ENCODE data around the gene RNF150. TPM values are rescaled to one million over a fixed set of nuclear protein-coding genes. Genes with fewer than 3 reads are reported as not detected.

The RNF150 gene
- total and polyA plus RNA-seq, 2 of the 4 experiments (the other 2 are of a cell fraction), result 6.2 to 18.1 TPM

DNA sequence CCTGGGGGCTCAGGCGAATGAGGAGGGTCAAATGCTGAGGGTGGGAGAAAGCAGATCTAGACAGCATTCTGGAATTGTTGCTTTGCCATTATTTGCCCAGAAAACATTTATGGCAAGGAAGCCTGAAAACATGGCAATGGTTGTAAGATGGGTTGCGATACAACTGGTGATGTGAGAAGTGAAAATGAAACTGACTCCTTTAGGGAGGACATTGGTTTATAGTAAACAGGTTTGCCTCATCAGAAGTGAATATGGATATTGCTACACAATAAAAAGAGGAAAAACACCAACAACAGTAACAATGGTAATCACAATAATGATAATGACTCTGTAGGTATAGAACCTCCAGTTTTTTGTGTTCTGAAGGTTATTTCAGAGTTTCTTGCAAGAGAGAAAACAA lies 270.1 kb downstream of the RNF150 start:
- no peak for DNase-seq
- CTCF ChIA-PET, result interaction anchor here (0.9 kb wide), 1 partner anchor 270 kb away, joined by 3 read pairs; the partner anchor contains the start of gene RNF150
- Histone ChIP-seq H3K4me2 (ENCODE audit: low read depth, low read length) (no peak overlapping the region), H3K36me3 (ENCODE audit: control insufficient read depth, insufficient read depth, low read length) (no peaks in the 10 kb centered on the region), H4K20me1 (ENCODE audit: insufficient read depth, low read length) (no peaks in the 10 kb centered on the region), H4K8ac (ENCODE audit: low read depth in 2 of 2, low read length in 2 of 2) (no peak overlapping the region), H2AK9ac (replicated peaks; ENCODE audit: low read depth, low read length, poor library complexity) (no peak overlapping the region), H3K9me3 (ENCODE audit: control insufficient read depth, insufficient read depth, low read length) (no peaks in the 10 kb centered on the region), H3K27me3 (ENCODE audit: control insufficient read depth, insufficient read depth, low read length) (no peaks in the 10 kb centered on the region), H4K5ac (ENCODE audit: low read depth, low read length) (no peak overlapping the region), H3K4me3 (ENCODE audit: insufficient read depth, low read depth, low read length) (no peak overlapping the region), H2AK5ac (ENCODE audit: low read depth, low read length) (no peak overlapping the region), H2BK120ac (ENCODE audit: low read depth, low read length) (no peak overlapping the region), H2BK20ac (ENCODE audit: low read depth, low read length) (no peak overlapping the region), H4K91ac (ENCODE audit: insufficient read depth, low read depth, low read length) (no peak overlapping the region), H2AFZ (replicated peaks; ENCODE audit: low read length, poor library complexity) (no peak overlapping the region), H3K27ac (ENCODE audit: insufficient read depth, low read length) (no peak overlapping the region), H2BK5ac (ENCODE audit: low read depth, low read length, poor library complexity, severe bottlenecking) (no peak overlapping the region), H3K14ac (replicated peaks; ENCODE audit: low read depth, low read length) (no peak overlapping the region), H3K23ac (ENCODE audit: low read depth, low read length) (no peak overlapping the region), H3K9me1 (ENCODE audit: insufficient read depth, low read length) (no peaks in the 10 kb centered on the region), H3K79me1 (ENCODE audit: low read depth in 1 of 2, low read length in 2 of 2) (no peaks in the 10 kb centered on the region), H3K18ac (ENCODE audit: low read depth, low read length) (no peak overlapping the region), H3K9ac (ENCODE audit: low read depth, low read length) (no peak overlapping the region), H2BK15ac (ENCODE audit: low read depth, low read length) (no peak overlapping the region), H3K4ac (ENCODE audit: low read depth, low read length) (no peak overlapping the region), H3K56ac (ENCODE audit: extremely low read depth, insufficient read depth, low read length) (no peak overlapping the region), H3K4me1 (ENCODE audit: control insufficient read depth, insufficient read depth, low read length) (peaks cover 2% of the 10 kb centered on the region; the same call in 1 of the 2 replicates)
- BruUV-seq (replicated peaks), result no TSS peak
- intact Hi-C loops (cut with micrococcal nuclease), result loop anchor here (5.0 kb wide), 1 partner anchor 99 kb away; no protein-coding TSS in a partner anchor
- POLR2A ChIA-PET (ENCODE audit: unreplicated experiment), result no interaction called here
- WGBS, 2 experiments (ENCODE audit: extremely low coverage in 2 of 2, insufficient read length in 1 of 2), result 100% methylated on average over 1 of the region's 2 CpGs; no CpG with 5 or more reads in 1 of the 2 experiments
- in situ Hi-C loops (cut with MboI; ENCODE audit: low sequenced_read_pairs), result loop anchor here (5.0 to 25.0 kb wide), 3 partner anchors 132 to 851 kb away; partner anchors contain the start of gene RNF150
- ATAC-seq (ENCODE audit: low read depth), result no peak
- dilution Hi-C loops (cut with HindIII; ENCODE audit: low sequenced_read_pairs, unreplicated experiment), result no loop called here
- TF ChIP-seq CHD1 (IDR thresholded peaks at IDR 0.05; ENCODE audit: low read depth, low read length) (no peak), ELK1 (IDR thresholded peaks at IDR 0.05; ENCODE audit: borderline replicate concordance, low read depth, low read length) (no peak), BHLHE40 (IDR thresholded peaks at IDR 0.05; ENCODE audit: low read depth, low read length) (no peak), NFE2L2 (IDR thresholded peaks at IDR 0.05; ENCODE audit: low read depth, low read length) (no peak), SMC3 (IDR thresholded peaks at IDR 0.05; ENCODE audit: low read depth, low read length) (no peak)
